H1 (cell line): Measurements from ENCODE around the gene EPHB6. TPM values are rescaled to one million over a fixed set of nuclear protein-coding genes. Genes with fewer than 3 reads are reported as not detected.

ENCODE experiments used
- ATF2 ChIP-seq: IDR thresholded peaks from 2 replicates; pipeline ENCODE4 v1.6.1; 2012; ENCODE audit warnings: low read length, inconsistent platforms
- CREB1 ChIP-seq: IDR thresholded peaks from 2 replicates; pipeline ENCODE4 v1.6.1; 2012; ENCODE audit warnings: inconsistent platforms
- HDAC2 ChIP-seq, 2 experiments: fragments of 300-600 bp in 1 of 2; sonication (generic) in 1 of 2; IDR thresholded peaks; 2 replicates each; pipeline ENCODE4 v1.6.1; 2011 to 2012; ENCODE audit warnings: low read depth in 2 of 2, low read length in 2 of 2, mild to moderate bottlenecking in 2 of 2, moderate library complexity in 2 of 2, borderline replicate concordance in 1 of 2, inconsistent platforms in 1 of 2
- KDM4A ChIP-seq: IDR thresholded peaks from one replicate; pipeline ENCODE4 v1.7.1; 2012; ENCODE audit warnings: low read depth, mild to moderate bottlenecking, moderate library complexity, low read length, inconsistent platforms; ENCODE audit not compliant: severe bottlenecking
- polyA plus RNA-seq, 7 experiments: library from polyadenylated mRNA; depleted of rRNA in 3 of 7; stranded (reverse) in 5 of 7; unstranded in 2 of 7; fragments of >200 nt in 5 of 7; fragments of 200-250 nt in 2 of 7; gene quantifications; 1 replicate in 5 of 7; 2 replicates in 1 of 7; 4 replicates in 1 of 7; pipeline versions ENCODE4 v1.2.1 to v1.2.3, GENCODE V29; 2011 to 2013; ENCODE audit warnings: missing spikeins in 2 of 7, mixed read lengths in 2 of 7
- total RNA-seq: library from RNA; stranded (reverse); fragmentation: NEBNext Ultra II Directional; extraction: Animal tissue kit (Norgen Biotek cat#: 25700); gene quantifications from 2 replicates; pipeline ENCODE4 v1.2.1, GENCODE V29; 2021

EPHB6 gene
- total and polyA plus RNA-seq, 2 of the 8 experiments (the other 6 are each of a cell fraction or from before 2014, with no cell fraction given) = 19.7 TPM

- TF ChIP-seq ATF2 (no peak), KDM4A (no peak), CREB1 (no peak), HDAC2 (IDR thresholded peaks at IDR 0.05; ENCODE audit: borderline replicate concordance in 1 of 2, low read depth in 2 of 2, low read length in 2 of 2) (no peak)
- TF ChIP-seq, all 59 proteins: peak for 0
These were observed 15.8 kb downstream of the EPHB6 start (continued) for GRCh38 chr7:142870566-142871259.
